GDM1 (cell line): ENCODE data around the gene TMPRSS11A.

Experiments
- DNase-seq: peaks from one replicate; lab custom pipeline; 2025; lab: John Stamatoyannopoulos, UW

TMPRSS11A gene

DNA sequence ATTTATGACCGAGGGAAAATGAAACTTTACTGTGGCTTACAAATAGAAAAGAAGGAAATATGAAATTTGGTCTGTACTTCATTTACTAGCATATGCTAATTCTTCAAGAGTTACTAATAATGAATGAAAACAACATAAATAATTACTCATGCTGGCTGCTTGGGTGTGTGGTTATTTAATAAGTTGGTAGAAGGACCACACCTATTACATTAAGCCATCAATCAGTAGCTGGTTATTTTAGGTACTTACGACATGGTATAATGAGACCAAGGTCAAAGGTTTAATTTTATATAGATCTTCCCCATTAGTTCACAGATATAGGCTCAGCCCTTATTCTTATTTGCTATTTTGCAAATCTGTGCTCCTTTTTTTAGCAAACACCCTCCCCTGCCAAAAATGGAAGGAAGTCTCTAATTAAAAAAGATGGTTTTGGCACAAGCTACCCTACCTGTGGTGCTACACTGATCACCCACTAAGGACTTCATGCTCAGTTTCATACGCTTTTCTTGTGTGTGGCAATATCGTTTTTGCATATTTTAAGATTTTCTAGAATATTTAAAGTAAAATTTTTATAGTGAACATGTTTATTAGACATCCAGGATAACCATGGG is 93.6 kb downstream of the TMPRSS11A start:
- no peak for DNase-seq

GRCh38 chr4:67861513-67861912 is 101.8 kb downstream of the TMPRSS11A start:
- DNase-seq: no peak
